ENCODE data around the gene KEL.

The KEL gene

DNA sequence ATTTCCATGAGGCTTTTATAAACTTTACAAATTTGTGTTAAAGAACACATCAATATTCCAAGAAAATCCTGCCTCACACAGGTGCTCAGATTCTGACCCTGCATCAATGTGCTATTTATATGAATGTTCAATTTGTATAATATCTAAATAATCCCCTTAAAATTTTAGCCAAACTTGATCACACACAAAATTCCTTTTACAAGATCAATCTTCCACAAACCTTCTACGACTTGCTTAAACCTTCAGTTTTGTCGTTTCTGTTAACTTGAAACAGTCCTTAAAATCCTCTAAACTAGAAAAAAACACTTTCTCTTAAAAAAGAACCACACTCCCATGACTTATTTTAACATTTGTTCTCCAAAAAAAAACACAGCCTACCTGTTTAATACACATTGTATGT lies 56.4 kb downstream of the KEL start:
- H3K9me3 ChIP-seq (ENCODE audit: control insufficient read depth in 1 of 2, low read length in 2 of 2) = peaks cover 0 to 6% of the 10 kb centered on the region in 2 donors
- no peak overlapping the region for H3K9ac ChIP-seq (ENCODE audit: low read depth in 1 of 2, low read length in 2 of 2)
- no peak overlapping the region for H3K27ac ChIP-seq (ENCODE audit: low read depth, low read length)
- H3K4me1 ChIP-seq (ENCODE audit: control insufficient read depth in 1 of 2, insufficient read depth in 2 of 2, low read length in 2 of 2) = peaks cover 18 to 22% of the 10 kb centered on the region in 2 donors
- H3K27me3 ChIP-seq (ENCODE audit: control insufficient read depth in 1 of 2, insufficient read depth in 2 of 2, low read length in 2 of 2) = no peaks in the 10 kb centered on the region
- no peaks in the 10 kb centered on the region for H3K36me3 ChIP-seq (ENCODE audit: control insufficient read depth in 1 of 2, insufficient read depth in 2 of 2, low read length in 2 of 2)
- no peak overlapping the region for H3K4me3 ChIP-seq (ENCODE audit: low read depth in 1 of 2, low read length in 2 of 2)

DNA sequence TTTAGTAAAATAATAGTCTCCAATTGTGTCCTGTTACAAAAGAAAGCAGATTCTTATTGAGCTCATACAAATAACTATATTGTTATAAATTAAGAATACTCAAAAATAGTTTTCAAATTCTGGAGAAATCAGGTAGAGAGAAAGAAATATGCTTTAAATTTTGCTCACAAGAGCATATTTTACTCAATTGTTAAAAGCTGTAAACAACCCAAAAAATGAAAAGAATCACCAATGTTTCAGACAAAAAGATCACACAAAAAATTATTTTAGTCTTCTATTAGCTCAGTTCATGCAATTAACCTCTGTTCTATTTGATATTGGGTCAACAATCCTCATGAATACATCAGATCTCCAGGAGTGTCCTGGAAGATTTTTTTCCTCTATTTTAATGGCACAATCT lies 58.0 kb downstream of the KEL start:
- peaks cover 7 to 10% of the 10 kb centered on the region in 2 donors for H3K4me1 ChIP-seq (ENCODE audit: control insufficient read depth in 1 of 2, insufficient read depth in 2 of 2, low read length in 2 of 2)
- H3K9ac ChIP-seq (ENCODE audit: low read depth in 1 of 2, low read length in 2 of 2) = no peak overlapping the region
- H3K4me3 ChIP-seq (ENCODE audit: low read depth in 1 of 2, low read length in 2 of 2) = no peak overlapping the region
- no peak overlapping the region for H3K27ac ChIP-seq (ENCODE audit: low read depth, low read length)
- no peaks in the 10 kb centered on the region for H3K27me3 ChIP-seq (ENCODE audit: control insufficient read depth in 1 of 2, insufficient read depth in 2 of 2, low read length in 2 of 2)
- H3K36me3 ChIP-seq (ENCODE audit: control insufficient read depth in 1 of 2, insufficient read depth in 2 of 2, low read length in 2 of 2) = no peaks in the 10 kb centered on the region
- H3K9me3 ChIP-seq (ENCODE audit: control insufficient read depth in 1 of 2, low read length in 2 of 2) = peaks cover 0 to 6% of the 10 kb centered on the region in 2 donors

DNA sequence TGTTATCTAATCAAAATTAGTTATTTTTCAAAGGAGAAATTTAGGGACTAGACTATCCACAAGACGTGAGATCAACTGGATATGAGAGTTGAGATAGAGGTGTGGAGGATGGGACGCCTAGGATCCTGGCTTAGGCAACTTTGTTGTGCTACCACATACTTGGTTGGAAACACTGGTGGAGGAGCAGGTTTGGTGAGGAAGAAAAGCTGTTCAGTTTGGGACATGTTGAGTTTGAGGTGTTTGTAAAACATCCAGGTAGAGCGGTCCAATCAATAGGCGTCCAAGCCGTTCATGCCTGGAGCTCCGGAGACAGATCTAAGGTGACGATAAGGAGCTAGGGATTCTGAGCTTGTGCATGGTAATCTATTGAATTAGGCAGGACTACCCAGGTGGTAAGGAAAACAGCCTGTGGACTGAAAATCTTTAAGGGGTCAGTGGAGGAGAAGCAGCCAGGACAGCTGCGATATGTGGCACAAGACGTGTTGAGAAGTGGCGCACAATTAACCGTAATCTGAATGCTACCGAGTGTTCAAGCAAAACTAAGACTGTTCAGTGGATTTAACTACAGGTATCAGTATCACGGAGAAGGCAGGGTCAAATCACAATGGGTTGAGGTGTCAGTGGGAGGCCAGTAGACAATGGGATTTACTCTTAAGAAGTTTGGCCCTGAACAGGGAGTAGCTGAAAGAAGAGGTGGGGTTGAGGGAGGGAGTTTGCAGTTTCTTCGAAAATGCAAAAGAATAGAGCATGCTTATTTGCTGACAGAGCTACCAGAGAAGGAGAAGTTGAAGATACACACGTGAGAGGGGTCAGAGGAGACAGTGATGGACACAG lies 60.5 kb downstream of the KEL start:
- Histone ChIP-seq H3K36me3 (ENCODE audit: control insufficient read depth in 1 of 2, insufficient read depth in 2 of 2, low read length in 2 of 2) (no peaks in the 10 kb centered on the region), H3K27ac (ENCODE audit: low read depth, low read length) (no peak overlapping the region), H3K4me1 (ENCODE audit: control insufficient read depth in 1 of 2, insufficient read depth in 2 of 2, low read length in 2 of 2) (peaks cover 8 to 9% of the 10 kb centered on the region in 2 donors), H3K9me3 (ENCODE audit: control insufficient read depth in 1 of 2, low read length in 2 of 2) (peaks cover 0 to 6% of the 10 kb centered on the region in 2 donors), H3K4me3 (ENCODE audit: low read depth in 1 of 2, low read length in 2 of 2) (no peak overlapping the region), H3K9ac (ENCODE audit: low read depth in 1 of 2, low read length in 2 of 2) (no peak overlapping the region), H3K27me3 (ENCODE audit: control insufficient read depth in 1 of 2, insufficient read depth in 2 of 2, low read length in 2 of 2) (no peaks in the 10 kb centered on the region)

DNA sequence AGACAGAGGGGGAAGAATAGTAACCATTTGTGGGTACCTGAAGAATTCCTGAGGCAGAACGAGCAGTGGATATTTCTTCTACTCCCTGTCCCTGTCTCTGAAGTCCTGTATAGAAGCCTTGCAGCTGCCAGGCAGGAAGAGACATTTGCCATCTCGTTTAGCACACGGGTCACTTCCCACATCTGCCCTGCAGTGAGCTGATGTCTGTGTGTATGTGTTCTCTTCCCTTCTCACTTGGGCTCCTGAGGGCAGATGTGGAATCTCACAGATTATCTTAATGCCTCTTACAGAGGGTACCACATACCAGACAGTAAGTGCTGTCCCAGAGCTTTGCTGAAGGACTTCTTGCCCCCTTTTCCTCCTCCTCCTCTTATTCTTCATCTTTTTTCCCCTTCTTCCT lies 62.5 kb downstream of the KEL start:
- Histone ChIP-seq H3K36me3 (ENCODE audit: control insufficient read depth in 1 of 2, insufficient read depth in 2 of 2, low read length in 2 of 2) (no peaks in the 10 kb centered on the region), H3K27me3 (ENCODE audit: control insufficient read depth in 1 of 2, insufficient read depth in 2 of 2, low read length in 2 of 2) (no peaks in the 10 kb centered on the region), H3K9me3 (ENCODE audit: control insufficient read depth in 1 of 2, low read length in 2 of 2) (peaks cover 0 to 4% of the 10 kb centered on the region in 2 donors), H3K27ac (ENCODE audit: low read depth, low read length) (no peak overlapping the region), H3K9ac (ENCODE audit: low read depth in 1 of 2, low read length in 2 of 2) (no peak overlapping the region), H3K4me1 (ENCODE audit: control insufficient read depth in 1 of 2, insufficient read depth in 2 of 2, low read length in 2 of 2) (peaks cover 20% of the 10 kb centered on the region in 2 donors), H3K4me3 (ENCODE audit: low read depth in 1 of 2, low read length in 2 of 2) (no peak overlapping the region)

DNA sequence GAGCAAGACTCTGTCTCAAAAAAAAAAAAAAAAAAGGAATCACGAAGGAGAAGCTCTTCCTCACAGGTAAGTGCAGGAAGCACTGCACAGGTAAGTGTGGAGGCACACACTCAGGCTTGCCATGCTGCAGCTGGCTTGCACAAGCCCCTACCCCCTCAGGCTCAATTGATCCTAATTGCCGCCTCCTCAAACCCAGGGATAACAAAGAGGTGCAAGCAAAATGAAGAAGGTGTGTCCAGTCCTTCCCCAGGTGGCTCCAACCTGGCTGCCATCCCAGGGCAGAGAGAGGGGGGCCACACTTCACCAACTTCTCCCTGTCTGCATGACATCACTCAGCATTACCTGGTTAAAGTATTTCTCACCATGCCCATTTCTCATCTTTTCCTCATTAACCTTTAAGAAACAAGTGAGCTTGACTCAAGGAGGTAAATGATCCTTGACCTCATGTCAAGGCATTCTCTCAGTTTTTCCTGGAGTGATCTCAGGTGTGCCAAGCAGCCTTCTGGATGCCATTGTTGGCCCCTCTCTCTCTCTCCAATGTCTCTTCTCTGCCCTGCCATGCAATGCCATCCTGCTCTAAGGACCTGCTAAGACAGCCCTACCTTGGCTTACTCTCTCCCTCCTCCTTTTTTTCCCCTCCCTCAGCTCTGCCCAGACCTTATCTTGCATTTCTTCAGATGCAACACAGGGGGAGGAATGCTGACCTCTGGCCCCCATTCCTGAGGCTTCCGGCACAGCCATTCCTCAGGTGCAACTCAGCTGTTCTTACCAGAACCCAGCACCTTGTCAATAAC lies 63.6 kb downstream of the KEL start:
- Histone ChIP-seq H3K36me3 (ENCODE audit: control insufficient read depth in 1 of 2, insufficient read depth in 2 of 2, low read length in 2 of 2) (no peaks in the 10 kb centered on the region), H3K9ac (ENCODE audit: low read depth in 1 of 2, low read length in 2 of 2) (no peak overlapping the region), H3K4me3 (ENCODE audit: low read depth in 1 of 2, low read length in 2 of 2) (no peak overlapping the region), H3K27me3 (ENCODE audit: control insufficient read depth in 1 of 2, insufficient read depth in 2 of 2, low read length in 2 of 2) (no peaks in the 10 kb centered on the region), H3K27ac (ENCODE audit: low read depth, low read length) (no peak overlapping the region), H3K9me3 (ENCODE audit: control insufficient read depth in 1 of 2, low read length in 2 of 2) (no peaks in the 10 kb centered on the region), H3K4me1 (ENCODE audit: control insufficient read depth in 1 of 2, insufficient read depth in 2 of 2, low read length in 2 of 2) (peaks cover 23% of the 10 kb centered on the region in 2 donors)

DNA sequence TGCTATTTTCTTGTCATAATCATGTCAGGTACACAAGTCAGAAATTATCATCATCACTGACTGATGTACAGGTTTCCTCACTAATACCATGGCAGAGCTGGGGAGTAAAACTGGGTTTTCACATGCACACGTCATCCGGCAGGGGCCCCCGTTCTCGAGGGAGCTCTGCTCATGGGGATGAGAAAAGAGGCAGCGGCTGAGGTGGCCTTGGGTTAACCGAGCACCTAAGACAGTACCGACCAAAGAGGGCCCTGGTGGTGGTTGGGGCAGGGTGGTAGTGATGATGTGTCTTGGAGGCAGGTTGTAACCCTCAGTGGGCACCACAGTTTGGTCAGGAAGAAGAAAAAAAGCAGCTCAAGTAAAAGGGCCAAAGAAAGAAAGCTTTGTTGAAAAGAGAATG lies 64.5 kb downstream of the KEL start:
- H3K36me3 ChIP-seq (ENCODE audit: control insufficient read depth in 1 of 2, insufficient read depth in 2 of 2, low read length in 2 of 2) = no peaks in the 10 kb centered on the region
- H3K27ac ChIP-seq (ENCODE audit: low read depth, low read length) = no peak overlapping the region
- H3K9me3 ChIP-seq (ENCODE audit: control insufficient read depth in 1 of 2, low read length in 2 of 2) = no peaks in the 10 kb centered on the region
- no peak overlapping the region for H3K9ac ChIP-seq (ENCODE audit: low read depth in 1 of 2, low read length in 2 of 2)
- H3K4me3 ChIP-seq (ENCODE audit: low read depth in 1 of 2, low read length in 2 of 2) = no peak overlapping the region
- H3K4me1 ChIP-seq (ENCODE audit: control insufficient read depth in 1 of 2, insufficient read depth in 2 of 2, low read length in 2 of 2) = peaks cover 28 to 31% of the 10 kb centered on the region in 2 donors
- no peaks in the 10 kb centered on the region for H3K27me3 ChIP-seq (ENCODE audit: control insufficient read depth in 1 of 2, insufficient read depth in 2 of 2, low read length in 2 of 2)

DNA sequence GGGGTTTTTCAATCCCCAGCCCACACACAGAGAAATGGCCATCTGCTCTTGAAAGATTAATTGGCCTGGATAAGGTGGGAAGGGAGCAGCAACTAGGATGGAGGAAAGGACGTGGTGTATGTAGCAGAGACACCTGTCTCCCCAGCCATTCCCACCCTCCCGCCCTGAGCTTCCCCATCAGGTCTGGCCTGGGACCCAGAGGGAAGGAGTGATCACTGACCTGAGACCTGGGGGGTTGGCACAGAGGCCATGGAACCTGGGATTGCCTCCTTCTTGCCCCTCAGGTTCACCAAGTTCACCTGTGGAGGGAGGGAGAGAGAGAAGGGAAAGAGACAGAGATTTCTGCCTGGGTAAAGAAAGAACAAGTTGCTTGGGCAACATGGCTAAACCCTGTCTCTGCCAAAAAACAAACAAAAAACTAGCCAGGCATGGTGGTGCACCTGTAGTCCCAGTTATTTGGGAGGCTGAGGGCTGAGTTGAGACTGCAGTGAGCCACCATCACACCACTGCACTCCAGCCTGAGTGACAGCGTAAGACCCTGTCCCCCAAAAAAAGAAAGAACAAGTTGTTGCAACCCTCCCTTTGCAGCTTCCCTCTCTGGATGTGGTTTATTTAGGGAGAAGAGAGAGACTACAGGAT lies 65.3 kb downstream of the KEL start:
- Histone ChIP-seq H3K4me3 (ENCODE audit: low read depth in 1 of 2, low read length in 2 of 2) (no peak overlapping the region), H3K36me3 (ENCODE audit: control insufficient read depth in 1 of 2, insufficient read depth in 2 of 2, low read length in 2 of 2) (no peaks in the 10 kb centered on the region), H3K27me3 (ENCODE audit: control insufficient read depth in 1 of 2, insufficient read depth in 2 of 2, low read length in 2 of 2) (no peaks in the 10 kb centered on the region), H3K9ac (ENCODE audit: low read depth in 1 of 2, low read length in 2 of 2) (no peak overlapping the region), H3K4me1 (ENCODE audit: control insufficient read depth in 1 of 2, insufficient read depth in 2 of 2, low read length in 2 of 2) (peaks cover 32% of the 10 kb centered on the region in 2 donors), H3K9me3 (ENCODE audit: control insufficient read depth in 1 of 2, low read length in 2 of 2) (no peaks in the 10 kb centered on the region), H3K27ac (ENCODE audit: low read depth, low read length) (no peak overlapping the region)

DNA sequence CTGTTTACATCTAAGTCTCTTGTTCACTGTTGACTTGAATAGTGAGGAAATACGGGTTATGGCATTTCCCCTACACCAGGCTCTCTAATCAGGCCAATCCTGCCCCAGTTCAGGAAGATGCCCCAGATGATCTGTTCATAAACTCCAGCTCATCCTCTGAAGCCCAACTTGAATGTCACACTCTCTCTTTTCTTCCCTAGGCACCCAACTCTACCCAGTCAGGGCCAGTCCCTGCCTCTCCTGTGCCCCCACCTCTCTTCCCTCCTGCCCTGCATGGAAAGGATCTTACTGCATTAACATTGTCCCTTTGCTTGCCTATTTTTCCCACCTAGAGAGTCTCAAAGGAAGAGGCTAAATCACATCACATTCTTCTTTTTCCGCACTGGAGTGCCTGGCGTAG lies 66.0 kb downstream of the KEL start:
- H3K27ac ChIP-seq (ENCODE audit: low read depth, low read length) = no peak overlapping the region
- peaks cover 34 to 36% of the 10 kb centered on the region in 2 donors for H3K4me1 ChIP-seq (ENCODE audit: control insufficient read depth in 1 of 2, insufficient read depth in 2 of 2, low read length in 2 of 2)
- H3K36me3 ChIP-seq (ENCODE audit: control insufficient read depth in 1 of 2, insufficient read depth in 2 of 2, low read length in 2 of 2) = no peaks in the 10 kb centered on the region
- H3K9ac ChIP-seq (ENCODE audit: low read depth in 1 of 2, low read length in 2 of 2) = no peak overlapping the region
- H3K27me3 ChIP-seq (ENCODE audit: control insufficient read depth in 1 of 2, insufficient read depth in 2 of 2, low read length in 2 of 2) = no peaks in the 10 kb centered on the region
- no peaks in the 10 kb centered on the region for H3K9me3 ChIP-seq (ENCODE audit: control insufficient read depth in 1 of 2, low read length in 2 of 2)
- no peak overlapping the region for H3K4me3 ChIP-seq (ENCODE audit: low read depth in 1 of 2, low read length in 2 of 2)

DNA sequence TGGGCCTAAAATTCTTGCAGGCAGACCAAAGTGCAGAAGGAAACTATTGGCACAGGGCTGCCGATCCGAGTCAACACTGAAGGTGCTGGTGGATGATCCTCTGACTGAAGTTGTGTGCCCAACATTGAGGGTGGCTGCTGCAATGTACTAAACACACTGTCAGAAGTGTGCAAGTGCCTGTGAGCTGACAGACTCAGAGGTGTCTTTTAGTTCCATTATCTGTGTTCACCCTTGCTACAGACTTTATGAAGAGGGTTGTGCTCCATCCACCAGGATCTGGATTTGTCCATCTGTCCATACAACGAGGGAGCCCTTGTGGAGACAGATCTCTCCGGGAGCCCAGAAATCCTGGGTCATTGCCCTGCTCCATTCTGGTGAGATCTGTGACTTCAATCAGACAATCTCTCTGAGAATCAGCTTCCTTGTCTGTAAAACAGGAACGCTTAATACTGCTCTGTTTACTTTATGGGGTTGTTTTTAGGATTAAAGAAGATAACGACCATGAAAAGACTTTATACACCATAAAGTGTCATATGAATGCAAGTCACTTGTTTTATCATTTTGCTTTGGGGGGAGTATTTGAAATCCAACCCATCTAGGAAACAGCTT lies 67.1 kb downstream of the KEL start:
- Histone ChIP-seq H3K9ac (ENCODE audit: low read depth in 1 of 2, low read length in 2 of 2) (no peak overlapping the region), H3K4me3 (ENCODE audit: low read depth in 1 of 2, low read length in 2 of 2) (no peak overlapping the region), H3K9me3 (ENCODE audit: control insufficient read depth in 1 of 2, low read length in 2 of 2) (no peaks in the 10 kb centered on the region), H3K4me1 (ENCODE audit: control insufficient read depth in 1 of 2, insufficient read depth in 2 of 2, low read length in 2 of 2) (peaks cover 39 to 46% of the 10 kb centered on the region in 2 donors), H3K27ac (ENCODE audit: low read depth, low read length) (no peak overlapping the region), H3K36me3 (ENCODE audit: control insufficient read depth in 1 of 2, insufficient read depth in 2 of 2, low read length in 2 of 2) (no peaks in the 10 kb centered on the region), H3K27me3 (ENCODE audit: control insufficient read depth in 1 of 2, insufficient read depth in 2 of 2, low read length in 2 of 2) (peaks cover 0 to 8% of the 10 kb centered on the region in 2 donors)
